Stimulated activated naive CD8-positive, alpha-beta T cell treated with anti-CD3 and anti-CD28 coated beads, Interleukin-15, Interleukin-2, amounts not matched to agents 100 U/mL and 50 U/mL, for 24 hours (primary cell): ENCODE results near the gene CCDC178.
A peak's percentile ranks its signal among the peaks of the same experiment; 100 is the strongest.
"Not testable (repeated sequence)": the region's sequence is repeated elsewhere in the genome, so short reads cannot be mapped to it uniquely, and the experiment has no call there.

Source experiments
- ATAC-seq: fragments of 150-1000 bp; cut with Tn5 transposase; one replicate; pipeline ENCODE4 v1.10.0; 2021
- DNase-seq: peaks from one replicate; pipeline ENCODE4 v3.0.0; 2021

Gene CCDC178

GRCh38 chr18:32980896-32981295 lies 459.6 kb downstream of the CCDC178 start:
- DNase-seq (no peak), ATAC-seq (no peak)

- DNase-seq = no peak
- ATAC-seq = no peak
Measured at GRCh38 chr18:32975501-32975900, 465.0 kb downstream of the CCDC178 start.

- DNase-seq (no peak), ATAC-seq (no peak)
Measured at GRCh38 chr18:32975163-32975436, 465.4 kb downstream of the CCDC178 start.

- DNase-seq = no peak
Measured at GRCh38 chr18:32974421-32975162, 465.9 kb downstream of the CCDC178 start.

GRCh38 chr18:32968248-32968647 lies 472.3 kb downstream of the CCDC178 start:
- DNase-seq (no peak), ATAC-seq (no peak)

More at GRCh38 chr18:32974421-32975162, 465.9 kb downstream of the CCDC178 start:
- ATAC-seq = no peak

GRCh38 chr18:32966141-32966540 lies 474.4 kb downstream of the CCDC178 start:
- DNase-seq = no peak

GRCh38 chr18:32961538-32961937 lies 479.0 kb downstream of the CCDC178 start:
- ATAC-seq (no peak), DNase-seq (no peak)

More at GRCh38 chr18:32966141-32966540, 474.4 kb downstream of the CCDC178 start:
- no peak for ATAC-seq

GRCh38 chr18:32958746-32959145 lies 481.8 kb downstream of the CCDC178 start:
- DNase-seq (no peak), ATAC-seq (no peak)

- no peak for DNase-seq
- ATAC-seq = no peak
Measured at GRCh38 chr18:32956591-32957315, 483.8 kb downstream of the CCDC178 start.

- not testable (repeated sequence) for ATAC-seq, DNase-seq
Measured at GRCh38 chr18:32952318-32952717, 488.2 kb downstream of the CCDC178 start.

- no peak for DNase-seq
- ATAC-seq = no peak
Measured at GRCh38 chr18:32937597-32937996, 502.9 kb downstream of the CCDC178 start.

GRCh38 chr18:32937066-32937465 lies 503.5 kb downstream of the CCDC178 start:
- DNase-seq = no peak
- ATAC-seq = no peak

- ATAC-seq (no peak), DNase-seq (no peak)
Measured at GRCh38 chr18:32934201-32934600, 506.3 kb downstream of the CCDC178 start.

- ATAC-seq = peak; percentile 36
- DNase-seq = no peak
Measured at GRCh38 chr18:32930695-32931301, 509.7 kb downstream of the CCDC178 start.

GRCh38 chr18:32929213-32929612 lies 511.3 kb downstream of the CCDC178 start:
- ATAC-seq = no peak
- no peak for DNase-seq

GRCh38 chr18:32922951-32923430 lies 517.5 kb downstream of the CCDC178 start:
- DNase-seq (no peak), ATAC-seq (no peak)

GRCh38 chr18:32920796-32921787 lies 519.4 kb downstream of the CCDC178 start:
- DNase-seq (no peak), ATAC-seq (no peak)

- DNase-seq (no peak), ATAC-seq (no peak)
Measured at GRCh38 chr18:32919799-32920198, 520.7 kb downstream of the CCDC178 start.

GRCh38 chr18:32918692-32919250 lies 521.8 kb downstream of the CCDC178 start:
- ATAC-seq (no peak), DNase-seq (no peak)

- DNase-seq (no peak), ATAC-seq (no peak)
Measured at GRCh38 chr18:32915516-32915915, 525.0 kb downstream of the CCDC178 start.

- ATAC-seq = no peak
- no peak for DNase-seq
Measured at GRCh38 chr18:32911660-32912284, 528.7 kb downstream of the CCDC178 start.
